GM12864 (cell line): Measurements from ENCODE around the gene BBOX1.
"Not testable (repeated sequence)": the region's sequence is repeated elsewhere in the genome, so short reads cannot be mapped to it uniquely, and the experiment has no call there.

Experiments
- DNase-seq: peaks from one replicate; pipeline ENCODE4 v3.0.0-alpha.2; 2011; ENCODE audit warnings: low read depth
- H3K4me3 ChIP-seq: 2 replicates; pipeline ENCODE4 v1.5.1; 2011; ENCODE audit warnings: mild to moderate bottlenecking, low read depth, low read length, control low read depth
- CTCF ChIP-seq: IDR thresholded peaks from 2 replicates; pipeline ENCODE4 v1.5.1; 2011; ENCODE audit warnings: low read depth, mild to moderate bottlenecking, moderate library complexity, low read length, control low read depth, inconsistent platforms; ENCODE audit errors: missing control alignments

BBOX1 gene

GRCh38 chr11:27173545-27173944, 132.9 kb downstream of the BBOX1 start:
- DNase-seq: no peak
- TF ChIP-seq CTCF: no peak
- H3K4me3 ChIP-seq: no peak overlapping the region

DNA sequence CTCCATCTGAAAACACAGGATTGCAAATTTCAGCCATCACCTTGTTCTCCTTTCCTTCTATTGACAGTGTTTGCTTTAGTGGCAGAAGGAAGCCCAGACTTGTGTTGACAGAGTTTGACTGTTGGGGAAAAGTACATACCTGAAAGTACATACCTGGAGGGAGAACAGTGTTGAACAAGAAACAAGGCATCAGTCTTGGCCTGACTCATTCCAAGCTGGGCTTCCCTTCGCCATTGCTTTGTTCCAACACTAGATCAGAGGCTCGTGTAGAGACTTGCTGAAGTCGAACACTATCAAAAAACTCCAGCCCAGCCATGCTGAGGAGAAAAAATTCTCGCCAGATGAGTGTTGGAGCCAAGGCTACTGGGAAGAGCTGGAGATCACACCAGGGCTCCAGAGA, 133.4 kb downstream of the BBOX1 start:
- no peak for TF ChIP-seq CTCF
- no peak overlapping the region for H3K4me3 ChIP-seq
- no peak for DNase-seq

GRCh38 chr11:27174672-27175210, 134.1 kb downstream of the BBOX1 start:
- TF ChIP-seq CTCF: no peak
- H3K4me3 ChIP-seq: no peak overlapping the region
- DNase-seq: no peak

DNA sequence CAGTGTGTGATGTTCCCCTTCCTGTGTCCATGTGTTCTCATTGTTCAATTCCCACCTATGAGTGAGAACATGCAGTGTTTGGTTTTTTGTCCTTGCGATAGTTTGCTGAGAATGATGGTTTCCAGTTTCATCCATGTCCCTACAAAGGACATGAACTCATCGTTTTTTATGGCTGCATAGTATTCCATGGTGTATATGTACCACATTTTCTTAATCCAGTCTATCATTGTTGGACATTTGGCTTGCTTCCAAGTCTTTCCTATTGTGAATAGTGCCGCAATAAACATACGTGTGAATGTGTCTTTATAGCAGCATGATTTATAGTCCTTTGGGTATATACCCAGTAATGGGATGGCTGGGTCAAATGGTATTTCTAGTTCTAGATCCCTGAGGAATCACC, 134.9 kb downstream of the BBOX1 start:
- H3K4me3 ChIP-seq, DNase-seq: not testable (repeated sequence)
